Measurements from ENCODE around the gene RBMY1J.
"Not testable (repeated sequence)": the region's sequence is repeated elsewhere in the genome, so short reads cannot be mapped to it uniquely, and the experiment has no call there.

RBMY1J gene

GRCh38 chrY:22403110-22403509, at the start of gene RBMY1J:
RBMY1J (plus strand) TSS chrY:22403410; CDS start chrY:22405448, 2,038 bp downstream.
- not testable (repeated sequence) for DNase-seq

GRCh38 chrY:22367416-22367815, 35.8 kb upstream of the RBMY1J start:
- DNase-seq, result no peak

GRCh38 chrY:22370623-22371022, 32.6 kb upstream of the RBMY1J start:
- DNase-seq, result no peak

- no peak for DNase-seq
Measured at GRCh38 chrY:22373494-22373893, 29.7 kb upstream of the RBMY1J start.

GRCh38 chrY:22444718-22445396, 41.6 kb downstream of the RBMY1J start:
- DNase-seq, result not testable (repeated sequence)

- not testable (repeated sequence) for DNase-seq
Measured at GRCh38 chrY:22455522-22455921, 52.3 kb downstream of the RBMY1J start.

GRCh38 chrY:22461962-22462361, 58.8 kb downstream of the RBMY1J start:
- not testable (repeated sequence) for DNase-seq

Measured in 8988T (cell line).